ENCODE data around the gene PRB2.
"Not testable (repeated sequence)": the region's sequence is repeated elsewhere in the genome, so short reads cannot be mapped to it uniquely, and the experiment has no call there.

DNA sequence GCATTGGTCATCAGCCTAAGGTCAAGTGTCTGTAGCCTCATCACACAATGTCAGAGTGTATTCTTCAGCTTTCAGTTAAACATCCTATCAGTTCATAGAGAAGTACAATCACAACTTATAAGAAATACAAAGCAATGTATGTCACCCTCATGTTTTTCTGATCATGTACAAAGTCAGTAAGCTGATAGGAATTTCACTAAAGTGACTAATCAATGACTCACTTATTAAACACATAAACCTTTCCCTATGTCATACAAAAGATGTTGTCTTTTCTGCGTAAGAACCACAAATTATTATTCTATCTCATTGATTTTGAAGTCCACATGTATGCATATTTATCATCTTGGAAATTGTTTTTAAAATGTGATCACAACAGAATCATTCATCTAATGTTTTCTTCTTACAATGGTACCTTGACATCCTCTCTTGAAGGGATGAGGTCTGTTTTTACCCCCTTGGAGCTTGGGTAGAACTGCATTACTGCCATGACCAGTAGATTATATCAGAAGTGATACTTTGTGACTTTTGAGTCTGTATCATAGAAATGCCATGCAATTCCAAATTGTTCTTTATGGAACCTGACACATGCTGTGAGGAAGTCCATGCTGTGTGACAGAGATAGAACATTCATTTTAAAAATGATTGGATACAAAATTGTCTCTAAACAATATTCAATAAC is 35.0 kb downstream of the PRB2 start:
- TF ChIP-seq, protein P1, sequence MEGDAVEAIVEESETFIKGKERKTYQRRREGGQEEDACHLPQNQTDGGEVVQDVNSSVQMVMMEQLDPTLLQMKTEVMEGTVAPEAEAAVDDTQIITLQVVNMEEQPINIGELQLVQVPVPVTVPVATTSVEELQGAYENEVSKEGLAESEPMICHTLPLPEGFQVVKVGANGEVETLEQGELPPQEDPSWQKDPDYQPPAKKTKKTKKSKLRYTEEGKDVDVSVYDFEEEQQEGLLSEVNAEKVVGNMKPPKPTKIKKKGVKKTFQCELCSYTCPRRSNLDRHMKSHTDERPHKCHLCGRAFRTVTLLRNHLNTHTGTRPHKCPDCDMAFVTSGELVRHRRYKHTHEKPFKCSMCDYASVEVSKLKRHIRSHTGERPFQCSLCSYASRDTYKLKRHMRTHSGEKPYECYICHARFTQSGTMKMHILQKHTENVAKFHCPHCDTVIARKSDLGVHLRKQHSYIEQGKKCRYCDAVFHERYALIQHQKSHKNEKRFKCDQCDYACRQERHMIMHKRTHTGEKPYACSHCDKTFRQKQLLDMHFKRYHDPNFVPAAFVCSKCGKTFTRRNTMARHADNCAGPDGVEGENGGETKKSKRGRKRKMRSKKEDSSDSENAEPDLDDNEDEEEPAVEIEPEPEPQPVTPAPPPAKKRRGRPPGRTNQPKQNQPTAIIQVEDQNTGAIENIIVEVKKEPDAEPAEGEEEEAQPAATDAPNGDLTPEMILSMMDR (IDR thresholded peaks at IDR 0.05) = not testable (repeated sequence)
- not testable (repeated sequence) for TF ChIP-seq POLR2A (IDR thresholded peaks at IDR 0.05)

Measured in lower leg skin (tissue), 3 donors.